Heart right ventricle (tissue), 16 donors: ENCODE results near the gene KAT7. TPM values are rescaled to one million over a fixed set of nuclear protein-coding genes. Genes with fewer than 3 reads are reported as not detected.
A peak's percentile ranks its signal among the peaks of the same experiment; 100 is the strongest.

ENCODE experiments used
- ATAC-seq, 8 donors: fragments of 200-7000 bp; cut with Tn5 transposase; one replicate each; pipeline ENCODE4 v1.9.1; 2020; ENCODE audit warnings: mild to moderate bottlenecking in 8 of 8, moderate library complexity in 8 of 8, moderate number of reproducible peaks in 1 of 8
- DNase-seq, 2 donors: peaks; one replicate each; pipeline ENCODE4 v3.0.0-alpha.2; 2020
- H3K27ac ChIP-seq, 10 donors: fragments of 200-600 bp; sonication (generic) in 2 of 10; one replicate each; pipeline versions ENCODE4 v1.5.0 to v1.8.0; 2020 to 2022; ENCODE audit warnings: mild to moderate bottlenecking in 3 of 10
- H3K27me3 ChIP-seq, 7 donors: fragments of 200-600 bp; one replicate each; pipeline ENCODE4 v1.8.0; 2021 to 2022; ENCODE audit warnings: mild to moderate bottlenecking in 2 of 7
- H3K36me3 ChIP-seq, 9 donors: fragments of 200-600 bp; sonication (generic) in 1 of 9; one replicate each; pipeline versions ENCODE4 v1.5.0 to v1.8.0; 2020 to 2022; ENCODE audit warnings: mild to moderate bottlenecking in 2 of 9
- H3K4me1 ChIP-seq, 9 donors: fragments of 200-600 bp; sonication (generic) in 1 of 9; one replicate each; pipeline versions ENCODE4 v1.5.0 to v1.8.0; 2020 to 2022; ENCODE audit warnings: mild to moderate bottlenecking in 4 of 9
- H3K4me3 ChIP-seq, 10 donors: fragments of 200-600 bp; sonication (generic) in 2 of 10; one replicate each; pipeline versions ENCODE4 v1.5.0 to v1.8.0; 2020 to 2022; ENCODE audit warnings: mild to moderate bottlenecking in 7 of 10, moderate library complexity in 2 of 10
- H3K9me3 ChIP-seq, 11 donors: fragments of 200-600 bp in 10 of 11; sonication (generic) in 2 of 11; one replicate each; pipeline versions ENCODE4 v1.5.0 to v1.8.0; 2013 to 2022; ENCODE audit warnings: mild to moderate bottlenecking in 2 of 11, control low read depth in 1 of 11, moderate library complexity in 1 of 11
- WGBS, 2 donors: extraction: QIAGEN DNeasy Blood & Tissue Kit; methylation state at CpG; one replicate each; pipeline ENCODE4 v1.1.7; 2013; ENCODE audit warnings: inconsistent platforms in 1 of 2; 5-methylcytosine and 5-hydroxymethylcytosine counted together
- intact Hi-C, 10 donors: fragments of 100-400 bp; cut with DNase I; formaldehyde crosslinking; loops; one replicate each; pipeline versions ENCODE4 v1.11.1 to v1.14.2; 2022
- polyA plus RNA-seq, 2 donors: library from polyadenylated mRNA; stranded (reverse); fragments of 200-250 nt; gene quantifications; one replicate each; pipeline ENCODE4 v1.2.3, GENCODE V29; 2013
- total RNA-seq, 10 donors: library from RNA; stranded (reverse); fragmentation: NEBNext Ultra II Directional in 3 of 10; extraction: Animal tissue kit (Norgen Biotek cat#: 25700) in 3 of 10; gene quantifications; one replicate each; pipeline versions ENCODE4 v1.2.1 to v1.2.4, GENCODE V29; 2021 to 2023
- TF ChIP-seq, protein P1 (sequence below), 9 donors: fragments of 200-600 bp; sonication (generic) in 2 of 9; IDR thresholded peaks; one replicate each; pipeline versions ENCODE4 v1.5.0 to v1.8.0; 2021 to 2022; ENCODE audit warnings: antibody characterized with exemption in 9 of 9, mild to moderate bottlenecking in 5 of 9, moderate library complexity in 1 of 9
- donor health status: Arrhythmogenic right ventricular cardiomyopathy.
- donor health status: ischemic (EF 13 %, LVEDD 7.1; RV severe dilation, severe dysfunction).
- donor health status: healthy with polysubstance abuse.
- donor health status: DM: no; HTN: yes; CAD: no.
- donor health status: DM: no; HTN: no; CAD: no.
- donor health status: ischemic (EF 25% LVEDD 6.9; RV normal size, moderate dysfunction).
- donor health status: ischemic (EF 25% LVEDD 5.7; RV mildly dilated, moderate dysfunction).
- donor health status: healthy.
- donor health status: DM: yes; HTN: yes; CAD: no.
- donor health status: Ischemic cardiomyopathy.
- donor health status: ischemic (EF 35%, LVEDD 5.7; RV mildly dilated, moderate dysfunction).
- donor health status: nonischemic (EF 11% LVEDD 7.7; RV severe dilation, severe dysfunction).
- donor health status: DM: yes; HTN: yes; CAD: no.
- donor health status: PGD.
- donor health status: ischemic (EF 29% LVEDD 5.4; RV normal size, mild dysfunction).
- donor health status: nonischemic (EF 23%, LVEDD 6.1; RV moderate dilation, normal function).

KAT7 gene
- total and polyA plus RNA-seq, 12 donors, result 5.9 to 81.3 (median 60.5) TPM

DNA sequence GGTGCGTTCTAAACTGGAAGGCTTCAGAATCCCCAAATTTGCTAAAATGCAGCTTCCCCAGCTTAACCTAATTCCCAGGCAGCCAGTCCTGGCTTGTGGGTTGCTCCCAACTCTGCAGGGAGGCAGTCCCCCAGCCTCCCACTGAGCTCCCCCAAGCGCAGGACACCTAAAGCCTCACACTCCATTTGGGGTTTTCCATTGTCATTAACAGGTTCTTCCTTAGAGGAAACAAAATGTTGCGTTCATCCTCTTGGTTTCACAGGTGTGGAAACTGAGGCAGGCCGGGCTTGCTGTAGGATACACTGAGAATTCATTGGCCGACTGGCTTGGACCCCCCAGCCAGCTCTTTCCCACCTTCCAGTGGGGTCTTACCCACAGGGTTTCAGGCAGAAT is 61.7 kb downstream of the KAT7 start:
- Histone ChIP-seq H3K36me3 (peaks cover 0 to 12% (median 0%) of the 10 kb centered on the region in 9 donors), H3K4me1 (peaks cover 10 to 39% (median 32%) of the 10 kb centered on the region in 9 donors), H3K4me3 (no peak overlapping the region), H3K27ac (peak overlapping the region in 6 of 10 donors; percentile 45 to 65 (median 62)), H3K27me3 (peaks cover 0 to 6% (median 0%) of the 10 kb centered on the region in 7 donors), H3K9me3 (no peaks in the 10 kb centered on the region)
- intact Hi-C loops, result loop anchor here in 9 of 10 donors (1.0 to 10.0 kb wide), 8 partner anchors 61 to 283 kb away; partner anchors contain the start of genes SLC35B1 (in 7 of the 9), KAT7 (in 2 of the 9) and NXPH3 (in 2 of the 9)
- TF ChIP-seq, protein P1, sequence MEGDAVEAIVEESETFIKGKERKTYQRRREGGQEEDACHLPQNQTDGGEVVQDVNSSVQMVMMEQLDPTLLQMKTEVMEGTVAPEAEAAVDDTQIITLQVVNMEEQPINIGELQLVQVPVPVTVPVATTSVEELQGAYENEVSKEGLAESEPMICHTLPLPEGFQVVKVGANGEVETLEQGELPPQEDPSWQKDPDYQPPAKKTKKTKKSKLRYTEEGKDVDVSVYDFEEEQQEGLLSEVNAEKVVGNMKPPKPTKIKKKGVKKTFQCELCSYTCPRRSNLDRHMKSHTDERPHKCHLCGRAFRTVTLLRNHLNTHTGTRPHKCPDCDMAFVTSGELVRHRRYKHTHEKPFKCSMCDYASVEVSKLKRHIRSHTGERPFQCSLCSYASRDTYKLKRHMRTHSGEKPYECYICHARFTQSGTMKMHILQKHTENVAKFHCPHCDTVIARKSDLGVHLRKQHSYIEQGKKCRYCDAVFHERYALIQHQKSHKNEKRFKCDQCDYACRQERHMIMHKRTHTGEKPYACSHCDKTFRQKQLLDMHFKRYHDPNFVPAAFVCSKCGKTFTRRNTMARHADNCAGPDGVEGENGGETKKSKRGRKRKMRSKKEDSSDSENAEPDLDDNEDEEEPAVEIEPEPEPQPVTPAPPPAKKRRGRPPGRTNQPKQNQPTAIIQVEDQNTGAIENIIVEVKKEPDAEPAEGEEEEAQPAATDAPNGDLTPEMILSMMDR (IDR thresholded peaks at IDR 0.05), result no peak
- 89 to 90% methylated on average over 5 of the region's 5 CpGs for WGBS, 2 donors
- DNase-seq (no peak), ATAC-seq (no peak)

DNA sequence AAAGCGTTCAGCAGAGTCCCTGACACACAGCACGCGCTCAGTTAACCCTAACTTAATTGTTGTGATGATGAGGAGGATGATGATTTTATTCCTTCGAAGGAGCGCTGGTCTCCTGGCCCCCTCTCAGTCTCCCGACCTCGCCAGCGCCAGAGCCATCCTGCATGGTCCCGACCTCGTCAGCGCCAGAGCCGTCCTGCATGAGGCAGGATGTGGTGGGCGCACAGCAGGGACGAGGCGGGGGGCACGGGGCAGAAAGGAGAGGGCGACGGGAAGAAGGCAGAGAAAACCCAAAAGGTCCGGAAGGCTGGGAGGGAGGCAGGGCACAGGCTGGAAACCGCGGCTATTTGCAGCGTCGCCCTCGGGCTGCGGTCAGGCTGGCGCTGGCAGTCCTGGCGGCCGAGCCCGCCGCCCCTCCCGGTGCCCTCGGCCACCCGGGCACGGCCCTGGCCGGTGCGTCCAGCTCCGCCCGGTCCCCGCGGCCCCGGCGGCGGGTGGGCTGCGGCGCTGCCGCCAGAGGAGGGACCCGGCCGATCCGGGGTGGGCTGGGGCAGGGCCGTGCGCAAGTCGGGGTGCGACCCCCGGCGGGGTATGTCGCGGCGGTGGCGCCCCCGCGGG is 62.4 kb downstream of the KAT7 start:
- no peak for DNase-seq
- TF ChIP-seq, protein P1 (IDR thresholded peaks at IDR 0.05), result no peak
- Histone ChIP-seq H3K27ac (peak overlapping the region; percentile 8 to 75 (median 60)), H3K27me3 (peaks cover 0 to 6% (median 0%) of the 10 kb centered on the region in 7 donors), H3K4me1 (peaks cover 4 to 33% (median 25%) of the 10 kb centered on the region in 9 donors), H3K9me3 (no peaks in the 10 kb centered on the region), H3K4me3 (peak overlapping the region; percentile 38 to 76 (median 62)), H3K36me3 (peaks cover 0 to 10% (median 0%) of the 10 kb centered on the region in 9 donors)
- WGBS, 2 donors, result 3% methylated on average over 58 to 61 of the region's 61 CpGs
- ATAC-seq, result peak in 6 of 8 donors; percentile 29 to 48 (median 40)
- intact Hi-C loops, result loop anchor here in 9 of 10 donors (1.0 to 10.0 kb wide), 9 partner anchors 62 to 284 kb away; partner anchors contain the start of genes SLC35B1 (in 7 of the 9), KAT7 (in 2 of the 9) and NXPH3 (in 2 of the 9)

- ATAC-seq (peak; percentile 76 to 91 (median 86)), DNase-seq (peak; percentile 84)
- TF ChIP-seq, protein P1 (IDR thresholded peaks at IDR 0.05), result peak; percentile 43 to 86 (median 83)
- Histone ChIP-seq H3K27ac (peak overlapping the region in 9 of 10 donors; percentile 8 to 75 (median 62)), H3K4me1 (peaks cover 3 to 25% (median 19%) of the 10 kb centered on the region in 9 donors), H3K36me3 (peaks cover 0 to 4% (median 0%) of the 10 kb centered on the region in 9 donors), H3K4me3 (peak overlapping the region; percentile 38 to 76 (median 62)), H3K9me3 (no peaks in the 10 kb centered on the region), H3K27me3 (peaks cover 0 to 6% (median 0%) of the 10 kb centered on the region in 7 donors)
- 6 to 7% methylated on average over 55 of the region's 55 CpGs for WGBS, 2 donors
- intact Hi-C loops, result loop anchor here in 9 of 10 donors (1.0 to 10.0 kb wide), 8 partner anchors 63 to 284 kb away; partner anchors contain the start of genes SLC35B1 (in 7 of the 9), KAT7 (in 2 of the 9) and NXPH3 (in 2 of the 9)
Observed at GRCh38 chr17:49851387-49852291, 63.2 kb downstream of the KAT7 start.
